ENCODE results near the gene ZCCHC24.

DNA sequence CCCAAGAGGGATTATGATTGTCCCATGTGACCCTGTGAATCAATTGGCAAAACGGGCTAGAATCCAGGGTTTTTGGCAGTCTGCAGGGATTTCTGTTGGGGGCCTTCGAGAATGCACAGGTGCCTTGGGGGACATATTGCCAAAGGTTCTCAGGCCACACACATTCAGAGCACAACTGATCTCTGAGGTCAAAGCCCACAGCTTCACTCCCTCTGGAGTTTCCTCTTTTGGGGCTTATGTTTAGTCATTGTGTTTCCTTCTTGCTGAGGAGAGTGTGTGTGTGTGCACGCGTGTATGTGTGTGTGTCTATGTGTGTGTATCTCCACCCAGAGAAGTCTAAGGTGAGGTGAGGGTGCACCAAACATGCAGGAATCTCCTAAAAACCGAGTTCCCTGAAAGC is 89.3 kb downstream of the ZCCHC24 start:
- TF ChIP-seq CTCF (IDR thresholded peaks at IDR 0.05; ENCODE audit: control extremely low read depth in 1 of 3, insufficient read depth in 1 of 3, low read depth in 1 of 3, low read length in 3 of 3) (no peak), YY1 (IDR thresholded peaks at IDR 0.05; ENCODE audit: low read depth, low read length) (no peak), SP4 (IDR thresholded peaks at IDR 0.05; ENCODE audit: low read length) (no peak), SRF (IDR thresholded peaks at IDR 0.05; ENCODE audit: low read depth, low read length) (no peak), JUN (IDR thresholded peaks at IDR 0.05; ENCODE audit: low read depth, low read length) (no peak), POLR2A (IDR thresholded peaks at IDR 0.05; ENCODE audit: control extremely low read depth in 1 of 2, low read depth in 2 of 2, low read length in 2 of 2) (no peak), CBX8 (IDR thresholded peaks at IDR 0.05; ENCODE audit: borderline replicate concordance, low read depth, low read length) (no peak), ZNF274 (IDR thresholded peaks at IDR 0.05; ENCODE audit: borderline replicate concordance, extremely low read depth, low read length) (no peak), MAFK (IDR thresholded peaks at IDR 0.05; ENCODE audit: low read depth, low read length) (no peak)
- TF ChIP-seq, protein P1, sequence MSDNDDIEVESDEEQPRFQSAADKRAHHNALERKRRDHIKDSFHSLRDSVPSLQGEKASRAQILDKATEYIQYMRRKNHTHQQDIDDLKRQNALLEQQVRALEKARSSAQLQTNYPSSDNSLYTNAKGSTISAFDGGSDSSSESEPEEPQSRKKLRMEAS (IDR thresholded peaks at IDR 0.05), result no peak
